ENCODE data around the gene FLNB. TPM values are rescaled to one million over a fixed set of nuclear protein-coding genes. Genes with fewer than 3 reads are reported as not detected.

FLNB gene
- total and polyA plus RNA-seq, 12 donors: 84.6 to 278 (median 131) TPM

GRCh38 chr3:58175187-58175436 is 166.9 kb downstream of the FLNB start:
- Histone ChIP-seq H3K4me1 (replicated peaks in 1 of 2) (peaks cover 12 to 28% of the 10 kb centered on the region in 2 donors), H3K36me3 (replicated peaks in 1 of 2) (peaks cover 0 to 8% of the 10 kb centered on the region in 2 donors), H3K9me3 (replicated peaks in 1 of 3) (no peaks in the 10 kb centered on the region), H3K4me3 (no peak overlapping the region), H3K27ac (peak overlapping the region in 3 of 5 donors; percentile 19 to 75 (median 40)), H3K27me3 (no peaks in the 10 kb centered on the region)
- no peak for DNase-seq
- intact Hi-C loops (cut with DNase I): loop anchor here in 1 of 2 donors (10.0 kb wide), 1 partner anchor 170 kb away; the partner anchor contains the start of gene FLNB
- no peak for TF ChIP-seq POLR2A (IDR thresholded peaks at IDR 0.05)
- no peak for TF ChIP-seq CTCF (IDR thresholded peaks at IDR 0.05)
- WGBS, 4 donors: 25 to 43% (median 35%) methylated on average over 3 of the region's 3 CpGs

- H3K27ac ChIP-seq: peak overlapping the region in 3 of 5 donors; percentile 19 to 75 (median 40)
- TF ChIP-seq POLR2A (IDR thresholded peaks at IDR 0.05) (no peak), CTCF (IDR thresholded peaks at IDR 0.05) (no peak)
- H3K9me3 ChIP-seq (replicated peaks in 1 of 3): no peaks in the 10 kb centered on the region
- 32 to 38% (median 34%) methylated on average over 16 to 18 of the region's 18 CpGs for WGBS, 4 donors
- H3K4me1 ChIP-seq (replicated peaks in 1 of 2): peaks cover 12 to 28% of the 10 kb centered on the region in 2 donors
- intact Hi-C loops (cut with DNase I): loop anchor here in 1 of 2 donors (10.0 kb wide), 1 partner anchor 171 kb away; the partner anchor contains the start of gene FLNB
- no peak overlapping the region for H3K4me3 ChIP-seq
- peaks cover 0 to 3% of the 10 kb centered on the region in 2 donors for H3K36me3 ChIP-seq (replicated peaks in 1 of 2)
- DNase-seq: peak in 3 of 7 donors; percentile 29 to 54 (median 37)
- no peaks in the 10 kb centered on the region for H3K27me3 ChIP-seq
These were observed 167.4 kb downstream of the FLNB start for GRCh38 chr3:58175437-58176184.

GRCh38 chr3:58176185-58176530 is 167.9 kb downstream of the FLNB start:
- Histone ChIP-seq H3K4me1 (replicated peaks in 1 of 2) (peaks cover 12 to 28% of the 10 kb centered on the region in 2 donors), H3K27ac (peak overlapping the region in 1 of 5 donors; percentile 75)
- 80 to 88% (median 86%) methylated on average over 2 to 3 of the region's 3 CpGs for WGBS, 4 donors

More at GRCh38 chr3:58176185-58176530, 167.9 kb downstream of the FLNB start:
- no peak for DNase-seq
- no peaks in the 10 kb centered on the region for H3K27me3 ChIP-seq
- no peaks in the 10 kb centered on the region for H3K9me3 ChIP-seq (replicated peaks in 1 of 3)
- no peaks in the 10 kb centered on the region for H3K36me3 ChIP-seq (replicated peaks in 1 of 2)
- H3K4me3 ChIP-seq: no peak overlapping the region
- TF ChIP-seq POLR2A (IDR thresholded peaks at IDR 0.05) (no peak), CTCF (IDR thresholded peaks at IDR 0.05) (no peak)
- intact Hi-C loops (cut with DNase I): loop anchor here in 1 of 2 donors (10.0 kb wide), 1 partner anchor 171 kb away; the partner anchor contains the start of gene FLNB

Measured in adrenal gland (tissue), 12 donors.